ENCODE measurements around the gene SUPT3H.

Gene SUPT3H

DNA sequence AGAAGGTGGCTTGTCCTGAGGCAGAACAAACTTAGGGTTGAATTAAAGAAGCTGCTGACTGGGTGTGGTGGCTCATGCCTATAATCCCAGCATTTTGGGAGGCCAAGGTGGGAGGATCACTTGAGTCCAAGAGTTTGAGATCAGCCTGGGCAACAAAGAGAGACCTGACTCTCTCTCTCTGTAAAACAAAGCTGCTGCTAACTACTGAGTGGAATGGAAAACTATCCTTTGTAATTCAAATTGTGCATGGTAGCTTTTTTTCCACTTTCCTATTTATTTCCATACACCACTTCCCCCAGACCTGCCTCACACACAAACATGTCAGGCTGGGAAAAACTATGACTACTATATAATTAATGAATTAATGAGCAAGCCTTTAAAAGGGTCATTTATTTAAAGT, 553.2 kb downstream of the SUPT3H start:
- no peak for DNase-seq

DNA sequence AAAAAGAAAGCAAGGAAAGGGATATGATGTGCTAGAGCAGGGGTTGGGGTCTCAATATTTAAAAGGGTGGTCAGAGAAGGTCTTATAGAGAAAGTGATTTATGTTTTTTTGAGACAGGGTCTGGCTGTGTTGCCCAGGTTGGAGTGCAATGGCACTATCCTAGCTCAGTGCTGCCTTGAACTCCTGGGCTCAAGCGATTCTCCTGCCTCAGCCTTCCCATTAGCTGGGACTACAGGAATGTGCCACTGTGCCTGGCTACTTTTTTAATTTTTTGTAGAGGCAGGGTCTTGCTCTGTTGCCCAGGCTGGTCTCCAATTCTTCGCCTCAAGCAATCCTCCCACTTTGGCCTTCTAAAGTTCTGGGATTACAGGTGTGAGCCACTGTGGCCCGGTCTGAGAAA, 557.0 kb downstream of the SUPT3H start:
- DNase-seq: no peak

DNA sequence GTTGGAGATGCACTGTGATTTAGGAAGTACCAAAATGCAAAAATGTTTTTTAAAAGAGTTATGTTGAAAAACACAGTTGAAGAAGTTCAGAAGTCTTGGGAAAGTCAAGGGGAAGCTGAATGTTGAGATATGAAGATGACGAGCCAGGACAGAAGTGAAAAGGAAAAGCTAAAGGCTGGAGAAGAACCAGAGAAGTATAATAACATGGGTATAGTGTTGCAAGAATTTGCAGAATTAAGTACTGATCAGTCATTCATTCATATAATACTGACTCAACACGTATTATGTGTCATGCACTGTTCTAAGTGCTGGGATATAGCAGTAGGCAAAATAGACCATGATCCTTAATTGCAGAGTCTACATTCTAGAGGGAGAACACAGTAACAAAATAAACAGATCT, 557.4 kb downstream of the SUPT3H start:
- DNase-seq: no peak

DNA sequence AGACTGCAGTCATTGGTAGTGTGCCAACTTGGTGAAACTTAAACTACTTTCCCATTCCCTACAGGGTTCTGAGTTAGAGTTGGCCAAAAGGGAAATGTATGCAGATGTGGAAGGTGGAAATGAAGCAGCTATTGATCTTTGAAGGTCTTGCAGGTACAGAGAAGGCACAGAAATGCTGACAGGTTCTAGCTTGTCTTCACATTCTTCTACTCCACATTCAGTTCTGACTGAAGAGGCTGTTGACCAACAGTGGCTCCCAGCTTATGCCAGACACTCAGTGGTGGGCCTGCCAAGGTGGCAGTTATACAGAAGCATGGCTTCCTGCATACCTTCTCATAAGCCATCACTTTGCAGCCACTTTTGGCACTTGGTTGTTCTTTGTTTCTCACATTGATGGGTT, 566.3 kb downstream of the SUPT3H start:
- DNase-seq: no peak

DNA sequence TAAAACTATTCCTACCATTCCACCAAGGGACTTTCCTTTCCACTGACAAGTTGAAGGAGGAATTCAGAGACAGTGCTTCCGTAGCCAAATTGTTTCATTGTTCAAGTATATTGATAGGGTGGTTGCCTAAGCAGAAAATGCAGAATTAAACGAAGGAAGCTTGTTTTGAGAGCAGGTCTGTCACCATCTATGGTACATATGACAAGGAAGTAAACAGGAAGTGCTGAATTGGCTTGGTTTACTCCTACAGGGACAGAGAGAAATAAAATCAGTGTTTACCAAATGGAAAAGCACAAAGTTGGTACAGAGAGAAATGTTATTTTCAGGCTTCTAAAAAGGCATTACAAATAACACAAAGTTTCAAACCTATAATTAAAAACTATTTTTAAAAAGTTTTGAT, 568.5 kb downstream of the SUPT3H start:
- no peak for DNase-seq

DNA sequence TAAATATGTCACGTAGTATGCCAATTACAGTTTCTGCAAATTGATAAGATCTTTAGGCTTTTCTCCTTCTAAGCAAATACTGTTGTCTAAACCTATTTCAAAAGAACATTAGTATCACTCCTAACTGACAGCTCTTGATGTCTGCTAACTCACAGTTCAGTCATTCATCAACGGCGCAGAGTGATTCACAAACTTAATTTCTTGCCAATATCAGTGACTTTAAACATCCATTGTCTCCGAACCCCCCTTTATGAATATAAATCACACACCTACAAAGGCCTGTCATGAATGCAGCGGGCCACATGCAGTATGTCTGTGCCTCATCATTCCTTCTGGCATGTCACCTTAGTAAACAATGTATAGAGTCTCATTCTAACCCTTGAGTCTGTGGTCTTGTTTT, 569.6 kb downstream of the SUPT3H start:
- DNase-seq: no peak

DNA sequence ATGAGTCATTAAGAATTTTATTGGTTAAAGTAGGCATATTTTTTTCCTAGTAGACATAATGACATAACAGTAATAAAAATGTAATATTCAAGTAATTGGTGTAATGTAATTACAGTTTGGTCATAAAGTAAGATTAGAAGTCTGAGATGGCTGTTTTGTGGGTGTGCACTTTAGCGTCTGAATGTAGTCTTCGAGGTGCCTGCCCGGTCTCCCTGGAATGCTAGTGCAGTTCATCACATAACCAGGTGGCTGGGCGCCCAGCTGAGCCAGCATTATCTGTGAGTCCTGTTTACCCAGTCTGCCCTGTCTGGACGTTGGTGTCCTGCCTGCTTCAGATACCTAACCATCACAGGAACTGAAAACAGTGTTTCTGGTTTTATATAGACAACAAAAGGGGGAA, 571.1 kb downstream of the SUPT3H start:
- DNase-seq: no peak

DNA sequence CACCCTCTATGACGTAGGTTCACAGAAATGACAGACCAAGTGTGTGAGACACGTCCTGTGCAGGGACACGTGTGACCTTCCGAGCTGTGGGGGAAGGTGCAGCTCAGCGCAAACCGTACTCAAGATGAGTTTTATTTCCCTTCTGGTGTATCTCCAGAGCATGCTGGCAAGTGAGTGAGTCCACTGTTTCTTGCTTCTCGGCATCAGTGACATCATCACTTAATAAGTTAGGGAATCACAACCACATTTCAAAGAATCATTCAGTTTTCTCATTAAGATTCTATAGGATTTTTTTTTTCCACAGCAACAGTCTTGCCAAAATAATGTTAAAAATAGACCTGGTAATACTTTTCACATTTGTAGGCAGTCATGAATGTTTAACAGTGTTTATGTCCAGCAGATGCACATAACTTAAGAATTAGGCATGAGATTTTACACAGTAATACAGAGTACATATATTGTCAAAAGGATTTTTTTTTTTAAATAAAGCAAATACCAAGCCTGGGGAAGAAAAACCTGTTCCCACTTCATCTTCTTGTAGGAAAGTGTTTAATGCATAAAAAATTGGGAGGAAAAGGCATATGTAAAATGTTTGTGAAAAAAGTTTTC, 572.4 kb downstream of the SUPT3H start:
- no peak for DNase-seq

DNA sequence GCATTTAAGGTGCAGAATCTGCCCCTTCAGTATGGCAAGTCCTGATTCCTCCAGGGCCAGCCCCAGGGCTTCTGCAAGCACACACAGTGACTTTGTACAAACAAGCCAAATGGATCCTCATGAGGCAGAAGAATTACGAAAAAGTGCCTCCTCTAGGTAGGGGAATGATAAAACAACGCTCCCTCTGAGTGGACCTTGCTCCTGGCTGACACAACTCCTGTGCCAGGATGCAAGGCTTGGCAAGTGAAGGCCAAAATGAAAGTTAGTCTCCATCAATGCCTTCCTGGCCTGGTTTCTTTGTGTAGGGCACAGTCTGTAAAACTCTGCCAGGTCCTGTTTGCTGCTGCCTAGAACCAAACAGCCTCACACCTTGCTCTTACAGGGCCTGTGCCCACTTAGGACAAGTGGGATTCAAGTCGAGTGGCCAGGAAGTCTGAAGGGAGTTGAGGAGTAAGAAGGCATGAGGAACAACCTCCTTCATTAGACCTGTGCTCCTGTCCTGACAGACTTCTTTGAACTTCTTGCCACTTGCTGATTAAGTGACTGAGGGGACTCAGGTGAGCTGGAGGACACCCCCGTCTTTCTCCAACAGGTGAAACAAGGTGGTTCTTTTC, 573.1 kb downstream of the SUPT3H start:
- DNase-seq: no peak

DNA sequence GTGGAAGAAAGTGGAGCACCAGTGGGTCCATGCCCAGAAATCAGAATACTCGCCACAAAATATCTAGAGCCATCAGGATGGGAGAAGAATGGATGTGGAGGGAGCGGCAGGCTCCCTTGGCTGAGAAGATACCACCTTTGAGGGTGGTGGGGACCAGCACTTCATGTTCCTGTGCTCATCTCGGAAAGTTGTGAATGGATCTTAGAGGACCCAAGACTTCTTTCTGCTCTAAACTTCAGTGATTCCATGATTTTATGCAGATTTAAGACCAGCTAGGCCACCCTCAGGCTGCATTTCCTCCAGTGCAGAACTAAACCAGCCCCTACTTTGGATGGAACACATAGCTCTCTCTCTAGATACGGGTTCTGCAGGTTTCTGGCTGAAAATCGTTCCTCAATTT, 573.7 kb downstream of the SUPT3H start:
- no peak for DNase-seq

DNA sequence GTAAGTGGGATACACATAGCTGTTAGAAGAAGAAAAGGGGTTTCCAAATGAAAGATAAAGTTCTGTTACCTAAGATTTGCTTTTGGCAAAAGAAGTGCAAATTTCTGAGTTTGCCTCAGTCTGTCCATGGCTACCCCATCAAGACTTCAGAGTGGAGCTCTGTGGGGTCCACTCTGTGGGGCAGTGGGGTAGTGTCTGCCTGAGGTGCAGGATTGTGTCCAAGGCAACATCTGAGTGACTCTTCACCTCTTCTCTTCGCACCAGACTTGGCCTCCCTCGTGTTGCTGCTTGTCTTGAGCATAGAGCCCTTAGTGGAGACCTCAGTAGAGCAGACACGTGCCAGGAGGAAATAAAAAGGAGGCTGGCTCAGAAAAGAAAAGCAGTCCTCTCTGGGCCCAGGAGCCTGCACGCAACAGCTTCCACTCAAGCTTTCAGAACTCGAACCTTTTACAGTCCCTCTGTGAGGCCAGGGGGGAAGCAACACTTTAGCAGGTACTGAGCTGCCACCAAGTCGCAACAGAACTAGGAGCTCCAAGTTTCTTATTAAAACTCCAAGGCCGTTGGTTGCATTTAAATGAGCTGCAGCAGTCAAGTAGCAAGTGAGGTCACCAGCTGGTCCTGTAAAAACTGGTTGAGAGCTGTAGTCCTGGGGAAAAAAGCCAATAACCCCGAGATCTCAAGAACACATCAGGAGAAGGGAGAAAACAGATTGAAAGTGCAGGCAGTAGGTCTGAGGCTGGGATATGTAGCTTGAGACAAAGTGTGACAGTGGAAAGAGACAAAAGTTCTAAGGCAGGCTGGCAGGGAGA, 576.7 kb downstream of the SUPT3H start:
- DNase-seq: no peak

DNA sequence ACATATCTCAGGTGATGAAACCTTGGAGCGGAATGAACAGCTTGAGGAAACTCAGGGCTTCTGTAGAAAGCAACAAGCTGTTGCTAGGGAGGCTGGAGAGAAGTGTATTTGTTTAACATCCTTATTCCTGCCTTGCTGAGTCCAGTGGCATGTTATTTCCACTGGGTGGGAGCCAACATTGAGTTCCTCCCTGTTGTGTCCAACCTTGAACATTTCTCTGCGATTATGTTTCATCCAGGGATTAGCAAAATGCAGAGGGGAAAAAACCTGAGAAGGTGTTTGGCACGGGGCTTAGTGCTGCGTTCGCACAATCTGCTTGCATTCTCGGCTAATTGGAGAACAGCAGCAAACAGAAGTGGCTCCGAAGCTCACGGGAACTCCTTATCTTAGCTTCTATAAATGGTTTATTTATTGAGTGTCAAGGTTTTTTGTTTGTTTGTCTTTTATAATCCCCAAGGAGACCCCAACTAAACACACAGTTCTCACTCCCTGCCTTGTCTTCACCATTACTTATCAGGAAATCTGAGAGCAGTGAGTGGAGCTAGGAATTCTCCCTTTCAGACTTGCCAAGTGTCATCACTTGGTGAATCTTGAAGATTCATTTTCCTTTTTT, 577.5 kb downstream of the SUPT3H start:
- DNase-seq: no peak

DNA sequence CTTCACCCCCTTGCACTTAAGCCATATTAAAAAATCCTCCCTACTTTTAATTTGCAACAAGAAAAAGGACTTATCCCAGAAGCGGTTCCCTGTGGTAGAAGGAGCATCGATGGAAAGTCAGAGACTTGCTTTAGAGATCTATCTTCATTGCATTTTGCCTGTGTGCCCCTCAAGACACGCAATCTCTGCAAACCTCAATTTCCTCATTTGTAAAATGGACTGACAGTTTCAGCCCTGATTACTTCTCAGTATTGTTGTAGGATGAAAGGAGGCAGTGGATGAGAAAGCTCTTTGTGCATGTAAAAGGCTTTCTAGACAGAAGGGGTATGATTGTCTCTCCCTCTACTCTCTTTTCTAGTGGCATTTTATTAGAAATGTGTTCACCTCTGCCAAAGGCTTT, 580.0 kb downstream of the SUPT3H start:
- DNase-seq: no peak

DNA sequence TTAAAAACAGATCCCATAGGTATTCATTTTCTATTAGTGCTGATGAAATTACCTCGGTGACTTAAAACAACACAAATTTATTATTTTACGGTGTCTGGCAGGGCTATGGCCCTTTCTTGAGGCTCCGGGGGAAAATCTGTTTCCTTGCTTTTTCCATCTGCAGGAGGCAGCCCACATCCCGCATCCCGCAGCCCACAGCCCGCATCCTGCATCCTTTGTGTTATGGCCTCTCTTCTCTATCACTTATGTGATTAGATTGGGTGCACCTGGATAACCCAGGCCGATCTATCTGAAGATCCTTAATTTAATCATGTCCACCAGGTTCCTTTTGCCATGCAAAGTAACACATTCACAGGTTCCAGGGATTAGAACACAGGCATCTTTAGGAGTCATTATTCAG, 582.4 kb downstream of the SUPT3H start:
- DNase-seq: no peak

DNA sequence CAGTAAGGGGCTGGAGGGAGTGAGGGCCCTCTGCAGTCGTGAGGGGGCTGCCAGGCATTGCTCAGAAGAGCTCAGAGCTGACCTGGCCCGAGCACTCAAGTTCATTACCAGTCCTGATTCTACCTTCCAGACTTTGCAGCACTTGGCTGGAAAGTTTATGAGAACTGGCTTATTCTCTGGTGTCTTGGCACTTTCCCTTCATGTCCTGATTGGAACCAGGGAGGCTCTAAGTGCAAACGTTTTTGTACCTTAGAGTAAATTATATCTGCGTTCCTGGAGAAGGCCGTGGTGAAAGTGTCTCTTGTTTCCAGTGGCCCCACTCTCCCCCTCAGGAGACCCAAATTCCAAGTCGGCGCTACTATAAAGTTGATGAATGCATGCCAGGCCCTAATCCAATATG, 587.9 kb downstream of the SUPT3H start:
- no peak for DNase-seq

DNA sequence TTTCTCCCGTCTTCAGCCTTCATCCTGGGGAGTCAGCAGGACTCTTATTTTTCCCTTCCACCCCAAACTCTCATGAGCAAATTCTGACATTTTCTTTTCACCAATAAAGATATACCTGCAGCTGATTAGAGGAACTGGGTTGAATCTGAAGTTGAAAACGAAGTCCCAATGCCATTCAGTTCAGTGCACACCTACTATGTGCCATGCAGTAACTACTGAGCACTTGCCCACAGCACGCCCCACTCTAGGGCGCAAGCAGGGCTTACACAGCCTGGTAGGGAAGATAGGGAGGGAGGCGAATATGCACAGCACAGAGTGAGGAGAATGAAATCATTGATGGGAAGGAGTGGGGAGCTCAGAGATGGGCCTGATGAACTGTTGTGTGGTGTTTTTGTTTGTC, 588.7 kb downstream of the SUPT3H start:
- no peak for DNase-seq

DNA sequence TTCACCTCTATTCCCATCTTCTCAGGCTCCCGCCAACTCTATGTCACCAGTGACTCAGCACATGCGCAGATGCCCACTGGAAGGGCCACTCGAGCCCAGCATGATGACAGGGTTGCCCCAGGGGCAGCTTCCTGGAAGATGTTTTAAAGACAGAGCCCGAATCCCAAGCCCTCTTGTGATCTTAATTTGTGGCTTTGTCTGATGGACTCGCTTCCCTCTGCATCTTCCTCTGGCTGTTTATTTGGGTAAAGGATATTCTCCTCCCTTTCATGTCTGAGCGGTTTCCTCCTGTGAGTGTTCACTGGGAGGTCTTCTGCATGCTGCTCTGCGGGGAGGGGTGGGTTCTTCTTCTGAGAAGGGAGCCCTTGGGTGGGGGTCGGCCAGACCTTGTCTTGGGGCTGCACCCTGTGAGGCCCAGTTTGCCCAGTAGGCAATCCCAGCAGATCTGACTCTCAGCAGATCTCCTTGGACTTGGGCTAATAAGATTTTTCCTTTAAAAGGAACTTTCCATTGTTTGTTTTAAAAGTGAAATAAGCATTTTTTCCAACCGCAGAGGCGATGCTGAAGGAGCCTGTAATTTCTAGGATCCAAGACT, 589.2 kb downstream of the SUPT3H start:
- DNase-seq: peak in 1 of 6 experiments; percentile 10

DNA sequence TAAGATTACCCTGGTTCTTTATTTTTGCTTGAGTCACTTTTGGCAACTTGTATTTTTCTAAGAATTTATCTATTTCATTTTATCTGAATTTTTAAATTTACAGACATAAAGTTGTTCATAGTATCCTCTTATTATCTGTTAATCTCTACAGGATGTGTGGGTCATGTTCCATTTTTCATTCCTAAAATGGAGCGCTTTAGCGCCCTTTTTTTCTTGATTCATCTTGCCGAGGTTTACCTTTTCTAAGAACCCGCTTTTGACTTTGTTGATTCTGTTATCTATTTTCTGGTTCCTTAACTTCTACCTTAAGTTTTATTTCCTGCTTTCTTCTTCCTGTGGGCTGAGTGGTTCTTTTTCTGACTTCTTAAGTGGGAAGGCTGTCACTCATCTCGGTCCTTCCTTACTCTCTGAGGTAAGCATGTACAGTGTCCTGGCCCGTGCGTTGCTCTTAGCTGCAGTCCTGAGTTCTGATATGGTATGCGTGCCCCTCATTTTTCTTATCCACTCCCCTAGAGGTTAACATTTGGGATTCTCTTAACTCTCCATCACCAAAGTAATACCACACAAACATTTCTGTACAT, 590.4 kb downstream of the SUPT3H start:
- DNase-seq: peak in 3 of 6 experiments; percentile 12 to 36 (median 34)

DNA sequence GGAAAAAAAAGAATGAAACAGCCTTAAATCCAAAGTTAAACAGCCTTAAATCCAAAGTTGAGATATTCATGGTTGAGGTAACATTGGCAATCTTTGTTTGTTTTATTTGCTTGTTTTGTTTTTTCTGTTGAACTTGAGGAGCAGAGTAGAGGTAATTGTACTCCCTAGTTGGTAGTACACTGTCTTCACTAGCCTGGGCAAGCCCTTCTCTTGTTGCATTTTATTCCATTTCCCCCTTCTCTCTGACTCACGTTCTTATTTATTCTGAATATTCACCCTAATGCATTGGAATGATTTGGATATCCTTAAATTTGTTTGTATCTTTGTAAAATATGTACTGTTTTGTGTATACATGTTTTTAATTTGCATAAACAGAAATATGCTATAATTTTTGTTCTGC, 592.6 kb downstream of the SUPT3H start:
- DNase-seq: no peak

DNA sequence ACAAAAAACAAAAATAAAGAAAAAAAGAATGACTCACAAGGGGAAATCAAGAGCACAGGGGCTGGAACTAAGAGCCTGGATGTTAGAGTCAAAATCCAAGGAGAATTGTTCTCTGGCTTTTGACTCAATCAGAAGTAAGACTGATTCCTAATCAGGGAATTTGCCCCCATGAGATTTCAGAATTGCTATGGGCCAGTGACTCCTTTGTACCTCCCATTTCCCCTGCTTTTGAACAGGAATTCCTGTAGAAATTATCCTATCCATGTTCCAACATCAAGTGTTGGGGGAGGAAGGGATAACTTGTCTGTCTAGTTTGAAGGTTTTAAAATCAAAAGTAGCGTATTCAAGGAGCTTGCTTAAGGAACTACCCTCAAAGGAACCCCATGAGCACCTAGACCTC, 593.5 kb downstream of the SUPT3H start:
- no peak for DNase-seq

DNA sequence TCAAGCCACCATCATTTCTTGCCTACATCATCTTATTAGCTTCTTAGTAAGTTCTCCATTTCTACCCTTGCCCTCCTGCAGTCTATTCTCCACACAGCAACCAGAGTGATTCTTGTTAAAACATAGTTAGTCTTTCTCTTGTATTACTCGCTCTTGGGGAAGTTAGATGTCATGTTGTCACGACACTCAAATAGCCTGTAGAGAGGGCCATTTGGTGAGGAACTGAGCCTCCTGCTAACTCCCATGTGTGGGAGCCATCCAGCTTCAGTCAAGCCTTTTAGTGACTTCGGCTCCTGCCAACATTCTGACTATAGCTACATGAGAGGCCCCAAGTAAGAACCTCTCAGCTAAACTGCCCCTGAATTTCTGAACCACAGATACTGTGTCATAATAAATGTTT, 594.8 kb downstream of the SUPT3H start:
- DNase-seq: no peak

DNA sequence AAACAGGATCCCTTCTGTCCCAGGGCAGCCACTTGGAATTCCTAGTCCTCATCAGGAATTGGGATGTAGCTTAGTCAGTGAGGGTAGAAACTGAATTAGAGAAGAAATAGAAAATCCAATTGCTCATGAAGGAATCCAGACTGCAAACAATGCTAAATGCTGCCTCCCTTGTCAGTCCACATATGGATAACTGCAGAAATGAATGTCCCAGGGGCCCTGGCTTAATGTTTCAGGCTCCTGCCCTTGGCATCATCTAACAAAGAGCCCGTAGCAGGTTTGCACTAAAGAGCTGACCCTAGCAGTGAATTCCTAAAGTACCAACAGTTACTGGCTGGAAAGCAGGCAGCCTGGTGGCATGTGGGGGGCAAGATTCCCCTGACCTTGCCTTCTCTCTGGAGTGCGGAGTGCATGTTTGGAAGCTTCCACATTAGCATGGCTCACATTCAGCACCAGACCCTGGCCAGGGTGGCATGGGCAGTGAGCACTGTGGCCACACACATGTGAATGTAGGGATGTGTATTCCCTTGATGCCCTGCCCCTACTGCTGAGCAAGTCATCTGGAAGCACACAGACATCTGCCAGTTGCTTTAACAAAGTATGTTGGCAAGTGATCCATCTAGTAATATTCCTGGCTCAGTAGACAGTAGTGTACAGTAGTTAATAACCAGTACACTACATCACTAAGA, 595.7 kb downstream of the SUPT3H start:
- DNase-seq: no peak

DNA sequence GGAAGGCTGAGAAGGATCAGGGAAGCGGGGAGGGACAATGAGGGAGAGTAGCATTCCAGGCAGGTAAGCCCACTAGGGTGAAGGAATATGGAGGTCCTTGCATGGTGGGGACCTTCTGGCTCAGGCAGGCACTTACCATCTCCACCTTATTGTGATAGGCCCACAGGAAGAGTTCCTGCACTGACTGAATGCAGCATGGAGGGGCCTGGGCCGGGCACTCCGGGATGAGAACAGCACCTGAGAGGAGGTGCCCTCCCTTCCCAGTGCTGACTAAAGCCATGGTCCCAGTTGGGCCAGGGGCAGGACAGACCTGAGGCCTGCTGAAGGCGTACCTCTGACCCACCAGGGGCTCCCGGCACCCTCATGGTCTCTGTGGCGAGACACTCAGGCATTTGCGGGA, 597.6 kb downstream of the SUPT3H start:
- DNase-seq: no peak
